GM20431 (cell line): ENCODE data around the gene MAP2K5.

Experiments
- in situ Hi-C: fragments of 300-500 bp; cut with MseI, MboI; formaldehyde crosslinking; loops from one replicate; pipeline ENCODE4 v1.15.0; 2020; ENCODE audit warnings: low sequenced_read_pairs; ENCODE audit not compliant: unreplicated experiment

Gene MAP2K5

GRCh38 chr15:67796196-67797127 is 254.0 kb downstream of the MAP2K5 start:
- in situ Hi-C loops = no loop called here

- in situ Hi-C loops = no loop called here
These were observed 257.3 kb downstream of the MAP2K5 start for GRCh38 chr15:67799801-67800205.

GRCh38 chr15:67801142-67801541 is 258.6 kb downstream of the MAP2K5 start:
- in situ Hi-C loops = no loop called here

GRCh38 chr15:67801926-67802914 is 259.7 kb downstream of the MAP2K5 start:
- in situ Hi-C loops = no loop called here

- in situ Hi-C loops = no loop called here
These were observed 260.8 kb downstream of the MAP2K5 start for GRCh38 chr15:67803299-67803698.

- in situ Hi-C loops = no loop called here
These were observed 261.7 kb downstream of the MAP2K5 start for GRCh38 chr15:67803996-67804843.

- in situ Hi-C loops = no loop called here
These were observed 262.6 kb downstream of the MAP2K5 start for GRCh38 chr15:67805008-67805665.

GRCh38 chr15:67805666-67806516 is 263.4 kb downstream of the MAP2K5 start:
- in situ Hi-C loops = no loop called here

GRCh38 chr15:67806536-67806935 is 264.0 kb downstream of the MAP2K5 start:
- in situ Hi-C loops = no loop called here

GRCh38 chr15:67807141-67807540 is 264.6 kb downstream of the MAP2K5 start:
- in situ Hi-C loops = no loop called here

- in situ Hi-C loops = no loop called here
These were observed 265.3 kb downstream of the MAP2K5 start for GRCh38 chr15:67807836-67808235.

- in situ Hi-C loops = no loop called here
These were observed 266.3 kb downstream of the MAP2K5 start for GRCh38 chr15:67808821-67809220.

- in situ Hi-C loops = no loop called here
These were observed 266.9 kb downstream of the MAP2K5 start for GRCh38 chr15:67809441-67809840.

- in situ Hi-C loops = no loop called here
These were observed 267.4 kb downstream of the MAP2K5 start for GRCh38 chr15:67809866-67810265.

GRCh38 chr15:67812241-67812644 is 269.7 kb downstream of the MAP2K5 start:
- in situ Hi-C loops = no loop called here

GRCh38 chr15:67813104-67813634 is 270.7 kb downstream of the MAP2K5 start:
- in situ Hi-C loops = no loop called here

GRCh38 chr15:67815036-67815592 is 272.6 kb downstream of the MAP2K5 start:
- in situ Hi-C loops = no loop called here

- in situ Hi-C loops = no loop called here
These were observed 274.2 kb downstream of the MAP2K5 start for GRCh38 chr15:67816668-67817067.
